Medulla oblongata (tissue), 1 donor: Measurements from ENCODE around the gene ANKRD44.
"Not testable (repeated sequence)": the region's sequence is repeated elsewhere in the genome, so short reads cannot be mapped to it uniquely, and the experiment has no call there.

Experiments
- DNase-seq: peaks from one replicate; pipeline ENCODE4 v3.0.0-alpha.2; 2015; ENCODE audit errors: extremely low spot score

Gene ANKRD44

DNA sequence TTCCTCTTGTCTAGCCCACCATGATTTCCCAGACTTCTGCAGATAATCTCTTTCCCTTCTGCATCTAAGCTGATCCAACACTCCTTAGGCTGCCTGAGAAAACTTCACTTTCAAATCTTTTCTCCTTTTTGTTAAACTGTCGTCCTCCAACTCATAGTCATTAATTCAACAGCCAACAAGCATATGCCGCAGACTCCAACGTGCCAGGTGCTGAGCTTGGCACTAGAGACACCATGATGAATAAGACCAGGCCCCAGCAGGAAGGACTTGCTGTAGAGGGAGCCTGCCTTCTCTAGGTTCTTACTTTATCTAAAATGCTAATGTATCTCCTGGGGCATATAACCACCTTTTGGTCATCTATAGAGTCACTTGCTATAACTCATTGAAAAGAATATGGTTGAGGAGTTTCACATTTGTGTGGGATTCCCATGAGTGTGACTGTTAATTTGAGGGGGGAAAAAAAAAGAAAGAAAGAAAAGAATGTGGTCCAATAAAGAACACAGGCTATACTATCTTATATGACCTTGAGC lies 51.0 kb downstream of the ANKRD44 start:
- DNase-seq, result no peak

- no peak for DNase-seq
Observed at GRCh38 chr2:197258580-197258979, 52.0 kb downstream of the ANKRD44 start.

DNA sequence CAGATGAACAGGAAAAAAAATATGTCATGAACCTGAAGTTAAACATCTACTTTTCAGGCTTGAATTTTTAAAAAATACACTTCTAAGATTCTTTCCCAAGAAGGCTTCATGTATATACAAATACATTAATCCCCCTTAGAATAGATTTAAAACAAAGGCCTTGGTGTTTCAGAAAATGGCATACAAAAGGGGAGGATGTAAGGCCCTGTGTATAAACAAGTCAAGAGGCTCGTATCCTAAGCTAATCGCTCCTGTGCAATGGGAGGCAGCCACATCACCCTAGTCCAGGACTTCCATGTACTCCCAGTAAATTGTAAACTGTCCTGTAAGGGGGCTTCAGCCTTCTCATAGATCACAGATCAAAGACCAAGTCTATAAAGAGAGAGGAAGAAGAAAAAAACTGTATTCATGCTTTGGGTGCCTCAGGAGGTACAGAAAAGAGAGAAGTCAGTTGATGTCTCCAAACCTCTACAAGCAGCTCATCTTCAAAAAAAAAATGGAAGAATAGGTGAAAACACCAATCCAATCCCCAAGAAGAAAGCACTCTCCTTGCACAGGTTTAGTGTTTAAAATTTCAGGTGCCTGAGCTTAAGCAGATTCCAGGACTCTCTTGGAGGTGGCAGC lies 53.9 kb downstream of the ANKRD44 start:
- DNase-seq, result no peak

- DNase-seq, result no peak
Observed at GRCh38 chr2:197256021-197256420, 54.6 kb downstream of the ANKRD44 start.

- peak; percentile 88 for DNase-seq
Observed at GRCh38 chr2:197255543-197255942, 55.0 kb downstream of the ANKRD44 start.

- no peak for DNase-seq
Observed at GRCh38 chr2:197254776-197255530, 55.6 kb downstream of the ANKRD44 start.

DNA sequence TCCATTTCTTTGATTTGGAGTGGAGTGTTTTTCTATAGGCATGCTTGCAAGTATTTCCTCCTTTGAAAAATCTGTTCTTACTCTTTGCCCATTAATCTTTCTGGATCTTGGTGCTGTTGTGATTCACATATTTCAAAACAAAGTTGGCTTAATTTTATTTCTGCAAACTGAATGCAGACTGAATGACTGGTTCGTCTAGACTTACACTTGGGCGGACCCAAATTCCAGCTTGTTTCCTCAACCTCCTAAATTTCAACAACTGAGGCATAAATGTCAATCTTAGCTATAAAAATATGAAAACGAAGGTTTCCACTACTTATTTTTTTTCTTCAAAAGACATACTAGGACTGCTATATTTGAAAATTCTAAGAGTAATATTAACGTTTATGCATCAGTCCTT lies 59.0 kb downstream of the ANKRD44 start:
- DNase-seq, result no peak

- DNase-seq, result no peak
Observed at GRCh38 chr2:197251163-197251562, 59.4 kb downstream of the ANKRD44 start.

DNA sequence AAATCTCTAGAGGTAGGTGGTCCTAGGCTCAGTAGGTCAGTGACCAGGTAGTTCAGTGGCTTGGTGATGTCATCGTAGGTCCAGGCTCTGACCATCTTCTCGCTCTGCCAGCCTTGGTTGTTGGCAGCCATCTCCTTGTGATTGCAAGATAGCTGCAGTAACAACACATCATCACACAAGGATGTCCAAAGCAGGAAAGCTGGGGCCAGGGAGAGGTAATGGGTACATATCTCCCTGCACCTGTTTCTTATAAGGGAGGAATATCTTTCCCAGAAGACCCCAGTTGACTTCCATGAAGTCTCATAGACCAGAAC lies 60.5 kb downstream of the ANKRD44 start:
- DNase-seq, result no peak

DNA sequence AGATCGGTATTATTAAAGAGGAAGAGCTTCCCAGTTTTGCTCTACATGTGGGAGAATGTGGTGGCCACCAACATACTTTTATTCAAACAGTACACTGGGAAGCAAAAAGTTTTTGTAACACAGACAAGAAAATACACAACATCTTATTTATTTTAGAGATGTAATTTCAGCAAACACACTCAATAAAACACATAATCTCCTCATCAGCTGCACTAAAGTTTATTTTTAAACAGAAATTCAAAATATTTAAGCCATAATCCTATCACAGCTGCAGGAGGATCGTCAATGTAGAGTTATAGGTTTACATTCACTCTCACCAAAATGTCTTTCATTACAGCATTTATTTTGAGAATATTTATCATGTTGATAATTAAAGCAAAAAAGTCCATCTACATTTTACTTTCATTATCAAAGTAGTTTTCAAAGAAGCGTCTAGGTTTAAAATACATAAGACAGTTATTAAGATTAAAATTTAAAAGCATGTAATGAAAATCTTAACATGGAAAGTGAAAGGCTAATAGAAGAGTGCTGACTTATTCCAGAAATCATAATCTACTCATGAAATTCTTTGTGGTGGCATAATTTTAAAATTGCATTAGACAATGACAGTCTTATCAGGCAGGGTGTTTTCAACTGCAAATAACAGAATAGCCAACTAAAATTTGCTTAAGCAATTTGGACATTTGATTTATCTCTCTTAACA lies 61.0 kb downstream of the ANKRD44 start:
- DNase-seq, result no peak

DNA sequence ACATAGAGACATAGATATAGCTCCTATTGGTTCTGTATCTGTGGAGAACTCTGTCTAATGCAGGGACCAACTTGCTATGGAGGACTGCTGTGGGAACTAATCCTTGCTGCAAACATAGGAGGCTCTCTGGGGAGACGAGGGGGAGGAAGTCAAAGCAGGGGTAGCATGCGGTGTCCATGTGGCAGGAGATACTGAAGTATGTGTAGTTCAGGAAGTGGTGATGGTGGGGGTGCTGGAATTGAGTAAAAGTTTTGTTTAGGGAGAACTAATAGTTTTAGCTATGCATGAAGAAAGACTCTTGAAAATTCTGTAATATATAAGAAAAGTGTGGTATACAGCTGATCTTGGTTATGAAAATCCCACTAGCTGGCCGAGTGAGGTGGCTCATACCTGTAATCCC lies 62.0 kb downstream of the ANKRD44 start:
- peak; percentile 76 for DNase-seq

GRCh38 chr2:197248001-197248401 lies 62.6 kb downstream of the ANKRD44 start:
- no peak for DNase-seq

- DNase-seq, result no peak
Observed at GRCh38 chr2:197247083-197247482, 63.5 kb downstream of the ANKRD44 start.

- no peak for DNase-seq
Observed at GRCh38 chr2:197245829-197246804, 64.5 kb downstream of the ANKRD44 start.

DNA sequence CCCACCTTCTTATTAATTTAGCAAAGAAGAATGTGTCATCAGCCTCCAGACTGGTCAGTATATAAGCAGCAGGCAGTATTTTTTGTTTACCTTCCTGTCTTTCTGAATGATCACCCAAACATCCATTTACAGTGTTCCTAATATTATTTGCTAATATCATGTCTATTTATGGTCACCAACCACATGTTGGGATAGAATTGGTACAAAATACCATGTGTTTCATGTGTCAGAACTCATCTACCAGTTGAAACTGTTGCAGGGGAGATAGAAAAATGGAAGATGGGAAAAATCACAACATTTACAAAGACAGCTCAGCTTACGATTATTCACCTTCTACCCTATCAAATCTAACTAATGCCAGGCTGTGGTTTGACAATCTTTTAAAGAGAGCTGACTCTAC lies 66.2 kb downstream of the ANKRD44 start:
- DNase-seq, result no peak

DNA sequence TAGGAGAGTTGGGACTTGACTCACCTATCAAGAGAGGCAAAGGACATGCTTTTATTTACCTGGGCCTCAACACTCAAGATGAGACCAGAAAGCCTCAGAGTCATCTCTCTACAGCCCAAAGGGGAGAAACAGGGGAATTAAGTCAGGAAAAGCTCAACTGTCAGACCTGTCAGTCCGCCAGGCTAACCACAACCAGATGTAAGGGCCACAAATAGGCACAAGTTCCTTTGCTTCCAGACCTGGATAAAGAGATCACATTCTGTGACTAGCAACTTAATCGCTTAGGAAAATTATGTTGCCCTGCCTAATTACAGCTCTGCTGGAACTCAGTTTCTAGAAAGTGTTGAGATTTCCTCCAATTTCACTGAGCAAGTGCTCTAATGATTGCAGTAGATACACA lies 67.9 kb downstream of the ANKRD44 start:
- no peak for DNase-seq

- no peak for DNase-seq
Observed at GRCh38 chr2:197241596-197241995, 69.0 kb downstream of the ANKRD44 start.

- no peak for DNase-seq
Observed at GRCh38 chr2:197241153-197241552, 69.4 kb downstream of the ANKRD44 start.

DNA sequence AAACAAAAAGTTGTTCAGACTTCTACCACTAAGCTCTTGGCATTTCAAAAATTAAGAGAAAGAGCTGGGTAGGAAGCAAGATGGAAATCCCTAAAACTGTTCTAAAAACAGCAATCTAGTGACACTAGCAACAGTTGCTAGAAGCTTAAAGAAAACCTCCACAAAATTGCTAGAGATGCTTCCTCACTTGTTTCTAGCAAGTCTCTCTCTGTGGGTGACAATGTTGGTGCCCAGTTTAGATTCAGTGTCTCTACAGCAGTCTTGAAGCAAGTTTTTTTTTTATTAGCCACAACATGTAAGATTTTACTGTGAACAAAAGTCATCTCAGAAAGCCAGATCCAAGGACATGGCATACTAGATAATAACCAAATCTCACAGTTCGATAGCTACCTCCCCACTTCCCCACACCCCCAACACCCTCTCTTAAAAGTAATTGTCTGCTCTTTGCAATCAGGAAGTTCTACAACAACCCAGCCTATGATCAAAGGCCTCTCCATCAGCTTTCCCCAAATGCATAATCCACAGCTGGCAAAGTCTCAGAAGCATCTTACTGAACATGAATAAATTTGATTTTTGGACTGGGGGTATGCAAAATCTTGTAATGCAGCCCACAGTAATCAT lies 70.0 kb downstream of the ANKRD44 start:
- DNase-seq, result no peak

GRCh38 chr2:197240018-197240417 lies 70.6 kb downstream of the ANKRD44 start:
- not testable (repeated sequence) for DNase-seq

DNA sequence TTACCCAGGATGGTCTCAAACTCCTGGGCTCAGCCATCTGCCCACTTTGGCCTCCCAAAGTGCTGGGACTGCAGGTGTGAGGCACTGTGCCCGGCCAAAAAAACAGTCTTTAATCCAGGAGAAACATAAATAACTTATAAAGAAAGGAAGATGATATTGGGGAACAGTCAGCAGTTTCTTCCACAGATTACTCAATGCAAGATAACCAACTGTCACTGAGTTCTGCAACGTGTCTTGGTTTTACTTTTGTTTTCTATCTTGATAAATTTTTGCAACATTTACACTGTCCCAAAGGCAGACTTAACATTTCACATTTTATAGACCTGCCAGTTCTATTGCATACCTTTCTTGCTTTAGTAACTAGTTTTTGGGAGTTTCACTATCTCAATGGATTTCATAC lies 71.1 kb downstream of the ANKRD44 start:
- DNase-seq, result no peak
